ENCODE data around the gene TNFRSF25.
"Not testable (repeated sequence)": the region's sequence is repeated elsewhere in the genome, so short reads cannot be mapped to it uniquely, and the experiment has no call there.

TNFRSF25 gene

GRCh38 chr1:6502000-6502891 is 36.3 kb upstream of the TNFRSF25 start:
- DNase-seq, result no peak

- no peak for DNase-seq
Observed at GRCh38 chr1:6501279-6501813, 35.4 kb upstream of the TNFRSF25 start.

GRCh38 chr1:6500544-6501278 is 34.7 kb upstream of the TNFRSF25 start:
- DNase-seq, result no peak

GRCh38 chr1:6499296-6499695 is 33.3 kb upstream of the TNFRSF25 start:
- no peak for DNase-seq

- DNase-seq, result no peak
Observed at GRCh38 chr1:6498576-6499111, 32.7 kb upstream of the TNFRSF25 start.

- no peak for DNase-seq
Observed at GRCh38 chr1:6497867-6498575, 32.0 kb upstream of the TNFRSF25 start.

- DNase-seq, result peak; percentile 45
Observed at GRCh38 chr1:6497215-6497866, 31.4 kb upstream of the TNFRSF25 start.

GRCh38 chr1:6496890-6497214 is 30.9 kb upstream of the TNFRSF25 start:
- no peak for DNase-seq

GRCh38 chr1:6496365-6496721 is 30.4 kb upstream of the TNFRSF25 start:
- no peak for DNase-seq

GRCh38 chr1:6495540-6496364 is 29.8 kb upstream of the TNFRSF25 start:
- no peak for DNase-seq

GRCh38 chr1:6495041-6495441 is 29.1 kb upstream of the TNFRSF25 start:
- no peak for DNase-seq

GRCh38 chr1:6494627-6495026 is 28.7 kb upstream of the TNFRSF25 start:
- no peak for DNase-seq

GRCh38 chr1:6493834-6494223 is 27.9 kb upstream of the TNFRSF25 start:
- not testable (repeated sequence) for DNase-seq

GRCh38 chr1:6491966-6492365 is 26.0 kb upstream of the TNFRSF25 start:
- DNase-seq, result no peak

GRCh38 chr1:6491480-6491962 is 25.5 kb upstream of the TNFRSF25 start, which contains the start of gene PLEKHG5:
TSS of gene PLEKHG5 (minus strand) at chr1:6491667. CDS start at chr1:6477571, 14,096 bp downstream.
- peak; percentile 79 for DNase-seq

GRCh38 chr1:6491081-6491449 is 25.1 kb upstream of the TNFRSF25 start:
- no peak for DNase-seq

- peak; percentile 74 for DNase-seq
Observed at GRCh38 chr1:6490181-6491080, 24.5 kb upstream of the TNFRSF25 start.

GRCh38 chr1:6489799-6490180 is 23.8 kb upstream of the TNFRSF25 start:
- peak; percentile 76 for DNase-seq

GRCh38 chr1:6489383-6489765 is 23.4 kb upstream of the TNFRSF25 start:
- DNase-seq, result no peak

All from fibroblast of skin of scalp (primary cell).